ENCODE results near the gene SERPINB13.

GRCh38 chr18:63626431-63626830, 39.3 kb downstream of the SERPINB13 start:
- no peak for TF ChIP-seq EZH2 (IDR thresholded peaks at IDR 0.05; ENCODE audit: borderline replicate concordance, insufficient read depth, low read length, poor library complexity, severe bottlenecking)
- no peak for TF ChIP-seq CTCF (IDR thresholded peaks at IDR 0.05; ENCODE audit: poor library complexity, severe bottlenecking)
- TF ChIP-seq POLR2AphosphoS5 (IDR thresholded peaks at IDR 0.05), result no peak
- TF ChIP-seq EP300 (conservative IDR thresholded peaks at IDR 0.05; ENCODE audit: poor library complexity, severe bottlenecking), result no peak
- TF ChIP-seq REST (IDR thresholded peaks at IDR 0.05; ENCODE audit: borderline replicate concordance), result no peak
- TF ChIP-seq RAD21 (conservative IDR thresholded peaks at IDR 0.05), result no peak
